A549 (cell line): ENCODE data around the gene SHC4. TPM values are rescaled to one million over a fixed set of nuclear protein-coding genes. Genes with fewer than 3 reads are reported as not detected.

Source experiments
- ATAC-seq, 2 experiments: fragments of 200-7000 bp in 1 of 2; fragments of >200 bp in 1 of 2; cut with Nextera tagmentation in 1 of 2; cut with Tn5 transposase in 1 of 2; 3 replicates each; pipeline versions ENCODE4 v1.8.0 to v1.9.1; 2018 to 2020; ENCODE audit warnings: mild to moderate bottlenecking in 1 of 2, moderate library complexity in 1 of 2
- CTCF ChIA-PET: fragments of 300-600 bp; sonication (Branson Sonifier 250); formaldehyde crosslinking; extraction: SDS; loops from one replicate; lab custom pipeline; 2021; ENCODE audit warnings: antibody characterized with exemption, inconsistent platforms; lab: Yijun Ruan, JAX
- POLR2A ChIA-PET: fragments of 350-600 bp; formaldehyde crosslinking; extraction: SDS; loops from one replicate; lab custom pipeline; 2021; ENCODE audit warnings: antibody characterized with exemption, inconsistent platforms; lab: Yijun Ruan, JAX
- DNase-seq, 2 experiments: peaks; one replicate each; pipeline versions ENCODE4 v3.0.0 to v3.0.0-alpha.2; 2011 to 2016; ENCODE audit warnings: low read depth in 1 of 2, low spot score in 1 of 2
- FAIRE-seq: peaks from 2 replicates; lab custom pipeline; 2011; peaks lifted over from hg19 to GRCh38; lab: Jason Lieb, UNC
- H3K27ac ChIP-seq, 2 experiments: fragments of >200 bp; sonication (Bioruptor Twin); formaldehyde crosslinking; 3 replicates each; pipeline ENCODE4 v1.5.1; 2016 to 2017
- H3K4me1 ChIP-seq: fragments of >200 bp; sonication (Bioruptor Twin); formaldehyde crosslinking; 3 replicates; pipeline ENCODE4 v1.6.1; 2016
- H3K4me2 ChIP-seq: fragments of >200 bp; sonication (Bioruptor Twin); formaldehyde crosslinking; 3 replicates; pipeline ENCODE4 v1.6.1; 2016
- H3K4me3 ChIP-seq: fragments of >200 bp; sonication (Bioruptor Twin); formaldehyde crosslinking; 3 replicates; pipeline ENCODE4 v1.5.1; 2016
- H3K9me3 ChIP-seq: fragments of >200 bp; sonication (Bioruptor Twin); formaldehyde crosslinking; 3 replicates; pipeline ENCODE4 v1.6.1; 2016
- BHLHE40 ChIP-seq: IDR thresholded peaks from 2 replicates; pipeline ENCODE4 v1.6.1; 2012; ENCODE audit warnings: low read depth, low read length, inconsistent platforms
- CBX8 ChIP-seq: fragments of 200-600 bp; sonication (generic); IDR thresholded peaks from 2 replicates; pipeline ENCODE4 v1.6.1; 2016
- CHD2 ChIP-seq: fragments of 150-350 bp; IDR thresholded peaks from 2 replicates; pipeline ENCODE4 v1.6.1; 2014; ENCODE audit warnings: low read length; ENCODE audit not compliant: partially characterized antibody
- E2F6 ChIP-seq: IDR thresholded peaks from 2 replicates; pipeline ENCODE4 v1.6.1; 2012; ENCODE audit warnings: low read depth, borderline replicate concordance
- EHMT2 ChIP-seq: fragments of 200-600 bp; sonication (generic); IDR thresholded peaks from 2 replicates; pipeline ENCODE4 v1.6.1; 2016; ENCODE audit warnings: antibody characterized with exemption, low read depth, mild to moderate bottlenecking, moderate library complexity
- EP300 ChIP-seq, 2 experiments: fragments of >200 bp; sonication (Bioruptor Twin); formaldehyde crosslinking; IDR thresholded peaks; 2 replicates in 1 of 2; 3 replicates in 1 of 2; pipeline ENCODE4 v1.6.1; 2016 to 2017
- ESRRA ChIP-seq: fragments of 150-350 bp; IDR thresholded peaks from 2 replicates; pipeline ENCODE4 v1.6.1; 2014; ENCODE audit warnings: mild to moderate bottlenecking, low read length, borderline replicate concordance
- FOSB ChIP-seq: fragments of 250-450 bp; sonication (Bioruptor Pico); IDR thresholded peaks from 2 replicates; pipeline ENCODE4 v1.5.0; 2020; ENCODE audit warnings: mild to moderate bottlenecking, moderate library complexity
- FOSL2 ChIP-seq, 2 experiments: fragments of 450-650 bp in 1 of 2; fragments of >200 bp in 1 of 2; sonication (Bioruptor Twin) in 1 of 2; formaldehyde crosslinking; IDR thresholded peaks; 2 replicates each; pipeline versions ENCODE4 v1.5.0 to v1.6.1; 2016 to 2020; ENCODE audit warnings: mild to moderate bottlenecking in 1 of 2, moderate library complexity in 1 of 2
- HDAC2 ChIP-seq: fragments of 200-600 bp; sonication (generic); IDR thresholded peaks from 2 replicates; pipeline ENCODE4 v1.6.1; 2016
- HMGXB4 ChIP-seq: fragments of 250-450 bp; sonication (Bioruptor Pico); IDR thresholded peaks from 2 replicates; pipeline ENCODE4 v1.5.0; 2021; ENCODE audit warnings: mild to moderate bottlenecking, moderate library complexity, borderline replicate concordance
- HOXA7 ChIP-seq: fragments of 250-450 bp; sonication (Bioruptor Pico); IDR thresholded peaks from 2 replicates; pipeline ENCODE4 v1.5.0; 2020; ENCODE audit warnings: mild to moderate bottlenecking, moderate library complexity
- HOXB5 ChIP-seq: fragments of 250-450 bp; sonication (Bioruptor Pico); IDR thresholded peaks from 2 replicates; pipeline ENCODE4 v1.5.0; 2020; ENCODE audit warnings: mild to moderate bottlenecking, moderate library complexity
- JUN ChIP-seq, 2 experiments: fragments of >200 bp; sonication (Bioruptor Twin); formaldehyde crosslinking; IDR thresholded peaks; 2 replicates in 1 of 2; 3 replicates in 1 of 2; pipeline ENCODE4 v1.6.1; 2016 to 2017
- KDM5A ChIP-seq: fragments of 200-600 bp; sonication (generic); IDR thresholded peaks from 2 replicates; pipeline ENCODE4 v1.6.1; 2016; ENCODE audit warnings: antibody characterized with exemption, mild to moderate bottlenecking
- MAFK ChIP-seq: fragments of 450-650 bp; IDR thresholded peaks from 2 replicates; pipeline ENCODE4 v1.6.1; 2014; ENCODE audit not compliant: partially characterized antibody
- MAX ChIP-seq: IDR thresholded peaks from 2 replicates; pipeline ENCODE4 v1.6.1; 2012
- MYC ChIP-seq: IDR thresholded peaks from 2 replicates; pipeline ENCODE4 v1.6.1; 2012; ENCODE audit warnings: mild to moderate bottlenecking, inconsistent platforms, low read length, improper control_type of control experiment, borderline replicate concordance
- NFE2L2 ChIP-seq: fragments of 150-350 bp; conservative IDR thresholded peaks from 2 replicates; pipeline ENCODE4 v1.6.1; 2014; ENCODE audit warnings: low read length
- NR3C1 ChIP-seq: fragments of >200 bp; sonication (Bioruptor Twin); formaldehyde crosslinking; IDR thresholded peaks from 3 replicates; pipeline ENCODE4 v1.6.1; 2017
- PBX3 ChIP-seq: IDR thresholded peaks from 2 replicates; pipeline ENCODE4 v1.6.1; 2012
- PHF8 ChIP-seq: fragments of 200-600 bp; sonication (generic); IDR thresholded peaks from 2 replicates; pipeline ENCODE4 v1.6.1; 2016; ENCODE audit warnings: low read depth, mild to moderate bottlenecking, antibody characterized with exemption, moderate library complexity, borderline replicate concordance
- RAD21 ChIP-seq, 2 experiments: fragments of >200 bp in 1 of 2; sonication (Bioruptor Twin) in 1 of 2; formaldehyde crosslinking in 1 of 2; IDR thresholded peaks in 1 of 2; conservative IDR thresholded peaks in 1 of 2; 2 replicates in 1 of 2; 3 replicates in 1 of 2; pipeline ENCODE4 v1.6.1; 2012 to 2018; ENCODE audit warnings: inconsistent platforms in 1 of 2
- SMC3 ChIP-seq: fragments of >200 bp; sonication (Bioruptor Twin); formaldehyde crosslinking; IDR thresholded peaks from 3 replicates; pipeline ENCODE4 v1.6.1; 2018; ENCODE audit warnings: inconsistent platforms
- SREBF2 ChIP-seq: fragments of 450-650 bp; IDR thresholded peaks from 2 replicates; pipeline ENCODE4 v1.6.1; 2014; ENCODE audit warnings: mild to moderate bottlenecking, moderate library complexity
- USF2 ChIP-seq: fragments of 450-650 bp; IDR thresholded peaks from 2 replicates; pipeline ENCODE4 v1.6.1; 2014; ENCODE audit warnings: antibody characterized with exemption
- ZNF302 ChIP-seq: fragments of 250-450 bp; sonication (Bioruptor Pico); IDR thresholded peaks from 2 replicates; pipeline ENCODE4 v1.9.0; 2021; ENCODE audit warnings: inconsistent platforms, mild to moderate bottlenecking, moderate library complexity
- WGBS: methylation state at CpG from one replicate; pipeline ENCODE4 v1.1.6; 2017; ENCODE audit errors: missing lambda C conversion rate; 5-methylcytosine and 5-hydroxymethylcytosine counted together
- polyA plus RNA-seq, 4 experiments: library from polyadenylated mRNA; depleted of rRNA in 3 of 4; stranded (reverse); fragments of >200 nt; fragmentation: RNase III in 1 of 4; extraction: RNeasy Plus Mini Kit Qiagen cat#74134 plus additional on column Dnase treatment in 1 of 4; gene quantifications; 2 replicates in 3 of 4; 3 replicates in 1 of 4; pipeline ENCODE4 v1.2.3, GENCODE V29; 2011 to 2017

The SHC4 gene
- polyA plus RNA-seq, 2 of the 4 experiments (the other 2 are of a cell fraction), result 0.08 to 0.16 TPM

GRCh38 chr15:48865370-48866079 is 98.2 kb downstream of the SHC4 start (continued):
- no peak for TF ChIP-seq ESRRA
- TF ChIP-seq CBX8, result no peak
- TF ChIP-seq E2F6, result no peak
- TF ChIP-seq NR3C1, result no peak
- no peak for TF ChIP-seq PBX3

- ATAC-seq (peak in 1 of 2 experiments; percentile 20; a peak in 1 of 6 replicates), FAIRE-seq (no peak), DNase-seq (no peak)
- WGBS, result 36% methylated on average over 1 of the region's 1 CpG
- peaks cover 15% of the 10 kb centered on the region; the same call in 2 of the 3 replicates for H3K4me1 ChIP-seq
- H3K9me3 ChIP-seq, result no peaks in the 10 kb centered on the region
- H3K27ac ChIP-seq, result 0 out of 6 replicates have a peak overlapping the region, but pooled peaks of 1 of the 2 experiments have one; percentile 35
- no peak for TF ChIP-seq CHD2
- no peak for TF ChIP-seq EHMT2
- TF ChIP-seq USF2, result no peak
- TF ChIP-seq SREBF2, result no peak
- TF ChIP-seq ZNF302, result no peak
- no peak for TF ChIP-seq JUN (IDR thresholded peaks at IDR 0.05)
- TF ChIP-seq MAX, result no peak
- TF ChIP-seq NR3C1, result no peak
- TF ChIP-seq HOXB5, result no peak
- TF ChIP-seq FOSB, result no peak
- no peak for TF ChIP-seq HMGXB4 (CRISPR knock-in tag)
- TF ChIP-seq FOSL2 (IDR thresholded peaks at IDR 0.05), result no peak
- TF ChIP-seq FOSL2 (CRISPR knock-in tag; IDR thresholded peaks at IDR 0.05), result no peak
- no peak for TF ChIP-seq KDM5A
- no peak overlapping the region for H3K4me2 ChIP-seq
- CTCF ChIA-PET, result interaction anchor here (0.7 to 11.2 kb wide), 16 partner anchors 9 to 1329 kb away, joined by 3 to 144 read pairs (median 8); partner anchors contain the start of genes EID1 and SHC4
- POLR2A ChIA-PET, result no interaction called here
- H3K4me3 ChIP-seq, result no peak overlapping the region
Measured at GRCh38 chr15:48862705-48863104, 101.0 kb downstream of the SHC4 start.

GRCh38 chr15:48861813-48862431 is 101.8 kb downstream of the SHC4 start:
- Histone ChIP-seq H3K4me2 (no peak overlapping the region), H3K4me1 (peaks cover 15% of the 10 kb centered on the region; the same call in 2 of the 3 replicates), H3K4me3 (no peak overlapping the region), H3K9me3 (no peaks in the 10 kb centered on the region), H3K27ac (no peak overlapping the region)
- DNase-seq (peak; percentile 10 to 68), ATAC-seq (peak; percentile 73 to 84; a peak in 4 of 6 replicates), FAIRE-seq (no peak)
- CTCF ChIA-PET, result interaction anchor here (0.6 to 11.2 kb wide), 54 partner anchors 8 to 1330 kb away, joined by 3 to 144 read pairs (median 4); partner anchors contain the start of genes EID1, SECISBP2L and SHC4
- POLR2A ChIA-PET, result interaction anchor here (0.7 to 1.4 kb wide), 3 partner anchors 102 to 308 kb away, joined by 3 read pairs; partner anchors contain the start of genes GALK2 and SHC4
- WGBS, result 0% methylated on average over 1 of the region's 1 CpG
- TF ChIP-seq ZNF302 (no peak), HDAC2 (no peak), KDM5A (no peak), PHF8 (no peak), SMC3 (peak; percentile 89), RAD21 (conservative IDR thresholded peaks at IDR 0.05 in 1 of 2, IDR thresholded peaks at IDR 0.05 in 1 of 2) (peak; percentile 91 to 92), MAFK (no peak), BHLHE40 (no peak), MYC (no peak), CHD2 (no peak), HOXA7 (CRISPR knock-in tag) (no peak), MAX (no peak), EP300 (IDR thresholded peaks at IDR 0.05) (no peak), NFE2L2 (no peak), E2F6 (no peak), FOSB (no peak), EHMT2 (no peak)
